Cardiac ventricle fibroblast (primary cell): ENCODE data around the gene TBK1. TPM values are rescaled to one million over a fixed set of nuclear protein-coding genes. Genes with fewer than 3 reads are reported as not detected.

Experiments used
- total RNA-seq: library from RNA; depleted of rRNA; stranded (reverse); fragments of >200 nt; gene quantifications from 2 replicates; pipeline ENCODE4 v1.2.3, GENCODE V29; 2015

The TBK1 gene
- 16.8 and 29.4 TPM in 2 replicates for total RNA-seq

GRCh38 chr12:64451687-64452558, at the start of gene TBK1:
TBK1 (plus strand) TSS chr12:64452120; CDS start chr12:64455871, 3,751 bp downstream.

GRCh38 chr12:64403707-64404469, 48.0 kb upstream of the TBK1 start, which contains the start of gene XPOT:
XPOT (plus strand) TSS chr12:64404392; CDS start chr12:64410036, 5,644 bp downstream.

Other genes with a start within 250 kb of the TBK1 start
- gene KICS2, start 229.8 kb upstream of the TBK1 start, total RNA-seq, result 6.3 and 7.1 TPM in 2 replicates
- gene C12orf56, start 61.4 kb upstream of the TBK1 start, total RNA-seq, result not detected in 2 replicates
- gene XPOT, start 47.7 kb upstream of the TBK1 start, total RNA-seq, result 43.4 and 54.4 TPM in 2 replicates
- 5.9 and 6.3 TPM in 2 replicates for gene RASSF3, start 158.4 kb downstream of the TBK1 start, total RNA-seq